ENCODE measurements around the gene DIPK1A.

DIPK1A gene

GRCh38 chr1:92870591-92870990, 90.7 kb downstream of the DIPK1A start:
- no peak for DNase-seq

GRCh38 chr1:92864131-92864530, 97.1 kb downstream of the DIPK1A start:
- DNase-seq, result no peak

- peak; percentile 30 for DNase-seq
These were observed 98.7 kb downstream of the DIPK1A start for GRCh38 chr1:92862605-92863004.

GRCh38 chr1:92859400-92860039, 101.7 kb downstream of the DIPK1A start:
- no peak for DNase-seq

- peak; percentile 81 for DNase-seq
These were observed 102.5 kb downstream of the DIPK1A start for GRCh38 chr1:92858564-92859399.

GRCh38 chr1:92857817-92858216, 103.4 kb downstream of the DIPK1A start:
- no peak for DNase-seq

- no peak for DNase-seq
These were observed 106.0 kb downstream of the DIPK1A start for GRCh38 chr1:92855236-92855635.

- DNase-seq, result no peak
These were observed 107.0 kb downstream of the DIPK1A start for GRCh38 chr1:92854101-92854785.

- no peak for DNase-seq
These were observed 108.0 kb downstream of the DIPK1A start for GRCh38 chr1:92853299-92853698.

- DNase-seq, result no peak
These were observed 109.5 kb downstream of the DIPK1A start for GRCh38 chr1:92851729-92852128.

GRCh38 chr1:92850019-92850418, 111.2 kb downstream of the DIPK1A start:
- DNase-seq, result no peak

- DNase-seq, result no peak
These were observed 113.1 kb downstream of the DIPK1A start for GRCh38 chr1:92848201-92848600.

GRCh38 chr1:92845908-92846307, 115.4 kb downstream of the DIPK1A start:
- DNase-seq, result no peak

- no peak for DNase-seq
These were observed 116.8 kb downstream of the DIPK1A start for GRCh38 chr1:92844439-92844838.

- DNase-seq, result no peak
These were observed 117.6 kb downstream of the DIPK1A start for GRCh38 chr1:92843429-92844352.

- DNase-seq, result no peak
These were observed 118.2 kb downstream of the DIPK1A start for GRCh38 chr1:92843046-92843423.

- DNase-seq, result no peak
These were observed 118.9 kb downstream of the DIPK1A start for GRCh38 chr1:92842082-92843045.

- DNase-seq, result no peak
These were observed 120.7 kb downstream of the DIPK1A start for GRCh38 chr1:92840600-92840999.

- no peak for DNase-seq
These were observed 121.8 kb downstream of the DIPK1A start for GRCh38 chr1:92839442-92839841.

- no peak for DNase-seq
These were observed 122.7 kb downstream of the DIPK1A start for GRCh38 chr1:92838519-92838918.

- DNase-seq, result peak; percentile 26
These were observed 124.2 kb downstream of the DIPK1A start for GRCh38 chr1:92837062-92837461.

- DNase-seq, result no peak
These were observed 126.6 kb downstream of the DIPK1A start for GRCh38 chr1:92834617-92835016.
